ENCODE results near the gene SLC9C1.

SLC9C1 gene

GRCh38 chr3:112175646-112176045 is 118.4 kb downstream of the SLC9C1 start:
- DNase-seq: no peak

GRCh38 chr3:112175037-112175436 is 119.0 kb downstream of the SLC9C1 start:
- no peak for DNase-seq

GRCh38 chr3:112171144-112171543 is 122.9 kb downstream of the SLC9C1 start:
- no peak for DNase-seq

- DNase-seq: no peak
These were observed 124.0 kb downstream of the SLC9C1 start for GRCh38 chr3:112170046-112170445.

GRCh38 chr3:112167758-112168157 is 126.3 kb downstream of the SLC9C1 start:
- DNase-seq: no peak

- no peak for DNase-seq
These were observed 144.9 kb downstream of the SLC9C1 start for GRCh38 chr3:112149136-112149535.

- DNase-seq: no peak
These were observed 150.3 kb downstream of the SLC9C1 start for GRCh38 chr3:112143689-112144088.

GRCh38 chr3:112143251-112143650 is 150.8 kb downstream of the SLC9C1 start:
- no peak for DNase-seq

- DNase-seq: no peak
These were observed 152.7 kb downstream of the SLC9C1 start for GRCh38 chr3:112141293-112141692.

- DNase-seq: no peak
These were observed 153.4 kb downstream of the SLC9C1 start for GRCh38 chr3:112140584-112140983.

- DNase-seq: no peak
These were observed 155.6 kb downstream of the SLC9C1 start for GRCh38 chr3:112138219-112138969.

GRCh38 chr3:112137781-112138180 is 156.2 kb downstream of the SLC9C1 start:
- no peak for DNase-seq

GRCh38 chr3:112136959-112137693 is 156.9 kb downstream of the SLC9C1 start:
- peak; percentile 23 for DNase-seq

- DNase-seq: no peak
These were observed 158.0 kb downstream of the SLC9C1 start for GRCh38 chr3:112136046-112136445.

- no peak for DNase-seq
These were observed 159.5 kb downstream of the SLC9C1 start for GRCh38 chr3:112134335-112135124.

GRCh38 chr3:112133626-112134334 is 160.2 kb downstream of the SLC9C1 start:
- no peak for DNase-seq

- DNase-seq: peak; percentile 68
These were observed 161.0 kb downstream of the SLC9C1 start, which contains the start of gene GCSAM for GRCh38 chr3:112132975-112133448. GCSAM (minus strand) TSS chr3:112133248; CDS start chr3:112133120, 128 bp downstream.

GRCh38 chr3:112132554-112132953 is 161.5 kb downstream of the SLC9C1 start:
- DNase-seq: no peak

- no peak for DNase-seq
These were observed 161.9 kb downstream of the SLC9C1 start for GRCh38 chr3:112132088-112132487.

- DNase-seq: no peak
These were observed 162.9 kb downstream of the SLC9C1 start for GRCh38 chr3:112131111-112131510.

- DNase-seq: no peak
These were observed 163.4 kb downstream of the SLC9C1 start for GRCh38 chr3:112130638-112130993.

GRCh38 chr3:112129925-112130637 is 163.9 kb downstream of the SLC9C1 start:
- no peak for DNase-seq
